H1 (cell line): ENCODE data around the gene MDFIC2. TPM values are rescaled to one million over a fixed set of nuclear protein-coding genes. Genes with fewer than 3 reads are reported as not detected.

ENCODE experiments used
- CTCF ChIA-PET: fragments of 300-600 bp; sonication (Branson Sonifier 250); formaldehyde crosslinking; loops from one replicate; lab custom pipeline; 2021; ENCODE audit not compliant: partially characterized antibody; lab: Charles Lee
- POLR2A ChIA-PET: fragments of 300-600 bp; sonication (Branson Sonifier 250); formaldehyde crosslinking; loops from one replicate; lab custom pipeline; 2021; ENCODE audit warnings: inconsistent platforms; ENCODE audit not compliant: partially characterized antibody; lab: Charles Lee
- DNase-seq, 2 experiments: peaks; one replicate each; pipeline versions ENCODE4 v3.0.0 to v3.0.0-alpha.2; 2010 to 2022; ENCODE audit warnings: low spot score in 2 of 2, low read depth in 1 of 2, mixed read lengths in 1 of 2
- FAIRE-seq: peaks from 2 replicates; lab custom pipeline; 2011; peaks lifted over from hg19 to GRCh38; lab: Jason Lieb, UNC
- H2AFZ ChIP-seq: 2 replicates; pipeline ENCODE4 v1.8.1; 2012; ENCODE audit warnings: low read length, inconsistent platforms
- H2AK5ac ChIP-seq: 2 replicates; pipeline ENCODE4 v1.6.1; 2013; ENCODE audit warnings: low read depth, low read length
- H2BK120ac ChIP-seq: replicated peaks from 2 replicates; pipeline ENCODE3; 2013; ENCODE audit warnings: low read depth, low read length, inconsistent platforms
- H2BK12ac ChIP-seq: 2 replicates; pipeline ENCODE4 v1.6.1; 2013; ENCODE audit warnings: low read depth, low read length
- H2BK15ac ChIP-seq: 2 replicates; pipeline ENCODE4 v1.6.1; 2013; ENCODE audit warnings: low read length
- H2BK20ac ChIP-seq: 2 replicates; pipeline ENCODE4 v1.6.1; 2013; ENCODE audit warnings: low read length
- H2BK5ac ChIP-seq: 2 replicates; pipeline ENCODE4 v1.6.1; 2013; ENCODE audit warnings: low read depth, low read length
- H3K14ac ChIP-seq: 2 replicates; pipeline ENCODE4 v1.6.1; 2013; ENCODE audit warnings: inconsistent platforms; ENCODE audit not compliant: insufficient read length
- H3K18ac ChIP-seq: 2 replicates; pipeline ENCODE4 v1.6.1; 2013; ENCODE audit warnings: low read length; ENCODE audit errors: extremely low read depth
- H3K23ac ChIP-seq: 2 replicates; pipeline ENCODE4 v1.6.1; 2013; ENCODE audit warnings: inconsistent platforms; ENCODE audit not compliant: insufficient read length
- H3K23me2 ChIP-seq: 2 replicates; pipeline ENCODE4 v1.6.1; 2013; ENCODE audit warnings: low read depth, low read length
- H3K27ac ChIP-seq: 2 replicates; pipeline ENCODE4 v1.6.1; 2011; ENCODE audit warnings: low read depth, low read length, inconsistent platforms
- H3K27me3 ChIP-seq, 4 experiments: replicated peaks in 1 of 4; 1 replicate in 1 of 4; 2 replicates in 3 of 4; pipeline versions ENCODE4 v1.6.1 to v1.8.1; 2011 to 2013; ENCODE audit warnings: low read length in 3 of 4, mild to moderate bottlenecking in 3 of 4, inconsistent platforms in 2 of 4, mixed read lengths in 2 of 4, moderate library complexity in 1 of 4; ENCODE audit not compliant: control insufficient read depth in 3 of 4, insufficient read depth in 3 of 4; ENCODE audit errors: extremely low read depth in 1 of 4
- H3K36me3 ChIP-seq, 4 experiments: 2 replicates each; pipeline versions ENCODE4 v1.6.1 to v1.8.1; 2011 to 2013; ENCODE audit warnings: mild to moderate bottlenecking in 4 of 4, low read length in 3 of 4, moderate library complexity in 2 of 4, control low read depth in 1 of 4, inconsistent platforms in 1 of 4; ENCODE audit not compliant: insufficient read depth in 4 of 4, control insufficient read depth in 2 of 4
- H3K4ac ChIP-seq: replicated peaks from 2 replicates; pipeline ENCODE3; 2013; ENCODE audit warnings: low read length, low read depth, mixed read lengths, inconsistent platforms; ENCODE audit not compliant: insufficient read length
- H3K4me1 ChIP-seq, 4 experiments: replicated peaks in 1 of 4; 1 replicate in 1 of 4; 2 replicates in 3 of 4; pipeline versions ENCODE4 v1.6.1 to v1.8.1; 2011 to 2013; ENCODE audit warnings: low read length in 3 of 4, inconsistent platforms in 2 of 4, mixed read lengths in 1 of 4; ENCODE audit not compliant: insufficient read depth in 4 of 4, control insufficient read depth in 3 of 4
- H3K4me2 ChIP-seq, 2 experiments: 2 replicates each; pipeline versions ENCODE4 v1.6.1 to v1.8.1; 2011 to 2013; ENCODE audit warnings: low read depth in 2 of 2, low read length in 2 of 2, control low read depth in 1 of 2, inconsistent platforms in 1 of 2, mild to moderate bottlenecking in 1 of 2; ENCODE audit not compliant: insufficient read depth in 1 of 2
- H3K4me3 ChIP-seq, 4 experiments: fragments of 200-600, 300-600 bp in 1 of 4; sonication (generic), shearing (Covaris generic), sonication (Bioruptor Twin) in 1 of 4; 2 replicates each; pipeline versions ENCODE4 v1.5.1 to v1.8.1; 2011 to 2016; ENCODE audit warnings: low read length in 4 of 4, low read depth in 3 of 4, control low read depth in 2 of 4, inconsistent platforms in 2 of 4, mild to moderate bottlenecking in 2 of 4, mixed read lengths in 1 of 4, moderate library complexity in 1 of 4; ENCODE audit not compliant: insufficient read depth in 2 of 4; ENCODE audit errors: extremely low read depth in 1 of 4
- H3K56ac ChIP-seq: replicated peaks from 2 replicates; pipeline ENCODE3; 2013; ENCODE audit warnings: low read depth, mild to moderate bottlenecking, mixed read lengths, low read length, inconsistent platforms; ENCODE audit not compliant: insufficient read length
- H3K79me1 ChIP-seq: 2 replicates; pipeline ENCODE4 v1.6.1; 2013; ENCODE audit warnings: low read depth, low read length, control low read depth
- H3K79me2 ChIP-seq, 2 experiments: 2 replicates each; pipeline versions ENCODE4 v1.6.1 to v1.8.1; 2012 to 2013; ENCODE audit warnings: low read length in 2 of 2, mild to moderate bottlenecking in 2 of 2, inconsistent platforms in 1 of 2; ENCODE audit not compliant: insufficient read depth in 2 of 2, control insufficient read depth in 1 of 2
- H3K9ac ChIP-seq, 4 experiments: replicated peaks in 1 of 4; 1 replicate in 1 of 4; 2 replicates in 3 of 4; pipeline versions ENCODE4 v1.6.1 to v1.8.1; 2011 to 2013; ENCODE audit warnings: low read depth in 3 of 4, low read length in 3 of 4, control low read depth in 2 of 4, mild to moderate bottlenecking in 2 of 4, moderate library complexity in 2 of 4, inconsistent platforms in 1 of 4; ENCODE audit errors: extremely low read depth in 1 of 4
- H3K9me3 ChIP-seq, 2 experiments: 2 replicates each; pipeline versions ENCODE4 v1.6.1 to v1.8.1; 2012 to 2013; ENCODE audit warnings: mild to moderate bottlenecking in 2 of 2, moderate library complexity in 2 of 2, control low read depth in 1 of 2, inconsistent platforms in 1 of 2, low read depth in 1 of 2, low read length in 1 of 2, mixed read lengths in 1 of 2; ENCODE audit not compliant: insufficient read depth in 2 of 2
- H4K20me1 ChIP-seq, 2 experiments: replicated peaks in 1 of 2; 2 replicates each; pipeline versions ENCODE3 to v1.8.1; 2011 to 2013; ENCODE audit warnings: inconsistent platforms in 2 of 2, low read length in 2 of 2, mild to moderate bottlenecking in 1 of 2; ENCODE audit not compliant: insufficient read depth in 2 of 2, control insufficient read depth in 1 of 2
- H4K5ac ChIP-seq: 2 replicates; pipeline ENCODE4 v1.6.1; 2013; ENCODE audit warnings: low read length, low read depth, mixed read lengths, inconsistent platforms; ENCODE audit not compliant: insufficient read length
- H4K8ac ChIP-seq: 2 replicates; pipeline ENCODE4 v1.8.0; 2013; ENCODE audit warnings: mild to moderate bottlenecking, moderate library complexity, low read length, inconsistent platforms; ENCODE audit not compliant: insufficient read depth; ENCODE audit errors: extremely low read depth
- H4K91ac ChIP-seq: replicated peaks from 2 replicates; pipeline ENCODE3; 2013; ENCODE audit warnings: low read length, mixed read lengths, inconsistent platforms; ENCODE audit not compliant: insufficient read length
- BCL11A ChIP-seq, 2 experiments: IDR thresholded peaks; one replicate each; pipeline ENCODE4 v1.6.1; 2011; ENCODE audit warnings: low read depth in 2 of 2, low read length in 2 of 2, mild to moderate bottlenecking in 2 of 2
- CBX5 ChIP-seq: fragments of 300-800, 300-1000 bp; sonication (generic); IDR thresholded peaks from 2 replicates; pipeline ENCODE4 v1.7.1; 2016; ENCODE audit warnings: antibody characterized with exemption, low read length, low read depth
- CHD1 ChIP-seq: IDR thresholded peaks from 2 replicates; pipeline ENCODE4 v1.6.1; 2012; ENCODE audit warnings: low read depth, low read length, improper control_type of control experiment
- E2F6 ChIP-seq: IDR thresholded peaks from 2 replicates; pipeline ENCODE4 v1.6.1; 2012; ENCODE audit warnings: inconsistent platforms
- EP300 ChIP-seq, 2 experiments: IDR thresholded peaks; 1 replicate in 1 of 2; 2 replicates in 1 of 2; pipeline ENCODE4 v1.6.1; 2011 to 2012; ENCODE audit warnings: low read depth in 2 of 2, low read length in 2 of 2, mild to moderate bottlenecking in 2 of 2, borderline replicate concordance in 1 of 2, inconsistent platforms in 1 of 2, moderate library complexity in 1 of 2
- GABPA ChIP-seq: IDR thresholded peaks from 2 replicates; pipeline ENCODE4 v1.6.1; 2011; ENCODE audit warnings: mild to moderate bottlenecking, low read length, moderate library complexity, borderline replicate concordance; ENCODE audit not compliant: insufficient read depth
- NANOG ChIP-seq: IDR thresholded peaks from 2 replicates; pipeline ENCODE4 v1.6.1; 2011; ENCODE audit warnings: low read length, low read depth, mild to moderate bottlenecking, inconsistent platforms; ENCODE audit not compliant: insufficient read depth, poor library complexity, severe bottlenecking
- NRF1 ChIP-seq: IDR thresholded peaks from 2 replicates; pipeline ENCODE4 v1.6.1; 2011; ENCODE audit warnings: mild to moderate bottlenecking, low read depth, low read length, improper control_type of control experiment
- PHF8 ChIP-seq: fragments of 200-600 bp; sonication (generic); conservative IDR thresholded peaks from 2 replicates; pipeline ENCODE4 v1.7.1; 2012; ENCODE audit warnings: low read depth, mild to moderate bottlenecking, inconsistent platforms, low read length, moderate library complexity
- RAD21 ChIP-seq, 2 experiments: IDR thresholded peaks in 1 of 2; conservative IDR thresholded peaks in 1 of 2; 2 replicates each; pipeline ENCODE4 v1.6.1; 2011; ENCODE audit warnings: low read depth in 2 of 2, low read length in 2 of 2, improper control_type of control experiment in 1 of 2, inconsistent platforms in 1 of 2, mild to moderate bottlenecking in 1 of 2, moderate library complexity in 1 of 2
- RBBP5 ChIP-seq: IDR thresholded peaks from 2 replicates; pipeline ENCODE4 v1.7.1; 2012; ENCODE audit warnings: low read depth, mild to moderate bottlenecking, inconsistent platforms, low read length, moderate library complexity, borderline replicate concordance
- SAP30 ChIP-seq: fragments of 300-600 bp; sonication (generic); IDR thresholded peaks from 2 replicates; pipeline ENCODE4 v1.7.1; 2012; ENCODE audit warnings: low read length, moderate library complexity, mild to moderate bottlenecking, inconsistent platforms; ENCODE audit not compliant: insufficient read depth, insufficient replicate concordance
- SP4 ChIP-seq: IDR thresholded peaks from 2 replicates; pipeline ENCODE4 v1.6.1; 2012; ENCODE audit warnings: low read length, inconsistent platforms
- WGBS, 2 experiments: shearing (Covaris generic) in 1 of 2; methylation state at CpG; one replicate each; pipeline versions ENCODE4 v1.1.6 to v1.1.7; 2013 to 2015; ENCODE audit warnings: low lambda C conversion rate in 2 of 2, mixed read lengths in 2 of 2, inconsistent platforms in 1 of 2, low coverage in 1 of 2, missing lambda C conversion rate in 1 of 2; ENCODE audit not compliant: insufficient replicate concordance in 2 of 2, insufficient coverage in 1 of 2, insufficient read length in 1 of 2; ENCODE audit errors: extremely low coverage in 1 of 2, missing lambda C conversion rate in 1 of 2; 5-methylcytosine and 5-hydroxymethylcytosine counted together
- polyA plus RNA-seq, 7 experiments: library from polyadenylated mRNA; depleted of rRNA in 3 of 7; stranded (reverse) in 5 of 7; unstranded in 2 of 7; fragments of >200 nt in 5 of 7; fragments of 200-250 nt in 2 of 7; gene quantifications; 1 replicate in 5 of 7; 2 replicates in 1 of 7; 4 replicates in 1 of 7; pipeline versions ENCODE4 v1.2.1 to v1.2.3, GENCODE V29; 2011 to 2013; ENCODE audit warnings: missing spikeins in 2 of 7, mixed read lengths in 2 of 7
- total RNA-seq: library from RNA; stranded (reverse); fragmentation: NEBNext Ultra II Directional; extraction: Animal tissue kit (Norgen Biotek cat#: 25700); gene quantifications from 2 replicates; pipeline ENCODE4 v1.2.1, GENCODE V29; 2021

MDFIC2 gene
- total and polyA plus RNA-seq, 2 of the 8 experiments (the other 6 are each of a cell fraction or from before 2014, with no cell fraction given), result not detected

GRCh38 chr3:70225146-70225545 lies 87.3 kb downstream of the MDFIC2 start:
- CTCF ChIA-PET, result no interaction called here
- no peak for TF ChIP-seq PHF8
- TF ChIP-seq BCL11A (IDR thresholded peaks at IDR 0.05; ENCODE audit: low read depth in 2 of 2, low read length in 2 of 2), result no peak
- TF ChIP-seq CHD1, result no peak
- TF ChIP-seq NRF1, result no peak
- TF ChIP-seq SAP30, result no peak
- no peak for TF ChIP-seq RBBP5
- TF ChIP-seq GABPA, result no peak
- no peak for TF ChIP-seq E2F6
- TF ChIP-seq SP4, result no peak
- TF ChIP-seq CBX5, result no peak
- TF ChIP-seq NANOG, result no peak
- TF ChIP-seq EP300 (IDR thresholded peaks at IDR 0.05; ENCODE audit: borderline replicate concordance in 1 of 2, low read depth in 2 of 2, low read length in 2 of 2), result no peak
- no peak for TF ChIP-seq RAD21 (IDR thresholded peaks at IDR 0.05 in 1 of 2, conservative IDR thresholded peaks at IDR 0.05 in 1 of 2; ENCODE audit: low read depth in 2 of 2, low read length in 2 of 2)

More at GRCh38 chr3:70225146-70225545, 87.3 kb downstream of the MDFIC2 start:
- Histone ChIP-seq H2AFZ (no peak overlapping the region), H4K91ac (no peak overlapping the region), H3K27me3 (peaks cover 0 to 1% (median 0%) of the 10 kb centered on the region in 4 experiments; a peak in 1 of 7 replicates), H4K8ac (no peak overlapping the region), H3K27ac (no peak overlapping the region), H3K79me2 (no peaks in the 10 kb centered on the region), H2AK5ac (no peak overlapping the region), H3K9me3 (no peaks in the 10 kb centered on the region), H2BK20ac (no peak overlapping the region), H3K14ac (no peak overlapping the region), H3K9ac (no peak overlapping the region), H3K79me1 (no peaks in the 10 kb centered on the region), H3K23me2 (no peaks in the 10 kb centered on the region), H3K4ac (no peak overlapping the region), H3K56ac (no peak overlapping the region), H2BK12ac (no peak overlapping the region), H3K18ac (no peak overlapping the region), H3K36me3 (no peaks in the 10 kb centered on the region), H4K5ac (no peak overlapping the region), H3K23ac (no peak overlapping the region), H3K4me3 (no peak overlapping the region), H3K4me1 (no peaks in the 10 kb centered on the region), H2BK15ac (no peak overlapping the region), H2BK120ac (no peak overlapping the region), H3K4me2 (no peak overlapping the region), H4K20me1 (no peaks in the 10 kb centered on the region), H2BK5ac (no peak overlapping the region)
- no peak for DNase-seq
- FAIRE-seq, result no peak
- 90% methylated on average over 3 of the region's 3 CpGs; no CpG with 5 or more reads in 1 of the 2 experiments for WGBS, 2 experiments
- POLR2A ChIA-PET, result no interaction called here
